Measurements from ENCODE around the gene RGS11. TPM values are rescaled to one million over a fixed set of nuclear protein-coding genes. Genes with fewer than 3 reads are reported as not detected.

RGS11 gene
- total RNA-seq, 1 experiment from 2014 or later: 2.9 TPM

GRCh38 chr16:264440-264951 lies 11.2 kb downstream of the RGS11 start:
- Histone ChIP-seq H2AK5ac (ENCODE audit: insufficient read length, low read length) (no peak overlapping the region), H4K91ac (ENCODE audit: insufficient read length, low read depth, low read length) (no peak overlapping the region), H3K4me1 (ENCODE audit: insufficient read depth, low read length) (no peaks in the 10 kb centered on the region), H2BK5ac (ENCODE audit: insufficient read length, low read length) (no peak overlapping the region), H4K5ac (ENCODE audit: insufficient read length, low read depth, low read length) (no peak overlapping the region), H3K9me3 (ENCODE audit: control insufficient read depth, low read depth, low read length) (no peaks in the 10 kb centered on the region), H3K4ac (ENCODE audit: low read depth, low read length) (no peak overlapping the region), H3K27me3 (ENCODE audit: insufficient read depth, low read length) (no peaks in the 10 kb centered on the region), H2BK15ac (ENCODE audit: low read depth, low read length) (no peak overlapping the region), H3T11ph (ENCODE audit: low read length) (no peak overlapping the region), H3K23me2 (ENCODE audit: insufficient read length, low read depth, low read length, poor library complexity, severe bottlenecking) (no peaks in the 10 kb centered on the region), H2BK12ac (ENCODE audit: insufficient read length, low read depth, low read length) (no peak overlapping the region), H3K4me2 (ENCODE audit: insufficient read depth, insufficient read length, low read length) (no peak overlapping the region), H2BK120ac (ENCODE audit: low read depth, low read length, poor library complexity, severe bottlenecking) (no peak overlapping the region), H3K23ac (ENCODE audit: insufficient read length, low read depth, low read length) (no peak overlapping the region), H3K14ac (ENCODE audit: insufficient read depth, low read length) (no peak overlapping the region), H2BK20ac (ENCODE audit: low read depth, low read length, poor library complexity, severe bottlenecking) (no peak overlapping the region), H4K8ac (replicated peaks; ENCODE audit: insufficient read length, low read depth, low read length) (no peak overlapping the region), H3K9ac (ENCODE audit: extremely low read depth, insufficient read length, low read length) (no peak overlapping the region), H2AFZ (ENCODE audit: low read length) (no peak overlapping the region), H3K27ac (ENCODE audit: insufficient read length, low read depth, low read length) (no peak overlapping the region), H3K18ac (ENCODE audit: insufficient read length, low read depth, low read length) (no peak overlapping the region), H3K79me1 (ENCODE audit: insufficient read depth, low read depth, low read length, poor library complexity, severe bottlenecking) (no peaks in the 10 kb centered on the region), H3K79me2 (ENCODE audit: insufficient read depth, low read length) (no peaks in the 10 kb centered on the region), H4K20me1 (ENCODE audit: control insufficient read depth, insufficient read depth, insufficient read length) (no peaks in the 10 kb centered on the region), H3K56ac (ENCODE audit: insufficient read length, low read depth, low read length) (no peak overlapping the region)
- H3K27me3 Mint-ChIP-seq (ENCODE audit: low read depth): no peaks in the 10 kb centered on the region
- H3K27ac Mint-ChIP-seq: no peak overlapping the region
- TF ChIP-seq, protein P1, sequence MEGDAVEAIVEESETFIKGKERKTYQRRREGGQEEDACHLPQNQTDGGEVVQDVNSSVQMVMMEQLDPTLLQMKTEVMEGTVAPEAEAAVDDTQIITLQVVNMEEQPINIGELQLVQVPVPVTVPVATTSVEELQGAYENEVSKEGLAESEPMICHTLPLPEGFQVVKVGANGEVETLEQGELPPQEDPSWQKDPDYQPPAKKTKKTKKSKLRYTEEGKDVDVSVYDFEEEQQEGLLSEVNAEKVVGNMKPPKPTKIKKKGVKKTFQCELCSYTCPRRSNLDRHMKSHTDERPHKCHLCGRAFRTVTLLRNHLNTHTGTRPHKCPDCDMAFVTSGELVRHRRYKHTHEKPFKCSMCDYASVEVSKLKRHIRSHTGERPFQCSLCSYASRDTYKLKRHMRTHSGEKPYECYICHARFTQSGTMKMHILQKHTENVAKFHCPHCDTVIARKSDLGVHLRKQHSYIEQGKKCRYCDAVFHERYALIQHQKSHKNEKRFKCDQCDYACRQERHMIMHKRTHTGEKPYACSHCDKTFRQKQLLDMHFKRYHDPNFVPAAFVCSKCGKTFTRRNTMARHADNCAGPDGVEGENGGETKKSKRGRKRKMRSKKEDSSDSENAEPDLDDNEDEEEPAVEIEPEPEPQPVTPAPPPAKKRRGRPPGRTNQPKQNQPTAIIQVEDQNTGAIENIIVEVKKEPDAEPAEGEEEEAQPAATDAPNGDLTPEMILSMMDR (conservative IDR thresholded peaks at IDR 0.05): no peak
- no CpG with 5 or more reads among the region's 23 CpGs for WGBS (ENCODE audit: extremely low coverage, insufficient read length, low lambda C conversion rate)
- H3K36me3 Mint-ChIP-seq (ENCODE audit: insufficient read depth in 1 of 3, low read depth in 3 of 3): peaks cover 8 to 40% (median 20%) of the 10 kb centered on the region in 3 experiments; a peak in 6 of 7 replicates
- peaks cover 0 to 6% of the 10 kb centered on the region in 2 experiments; a peak in 1 of 4 replicates for H3K4me1 Mint-ChIP-seq
- no peaks in the 10 kb centered on the region for H3K9me3 Mint-ChIP-seq
- H3K4me3 Mint-ChIP-seq: no peak overlapping the region
- DNase-seq: no peak
